Inferior parietal cortex (tissue), 1 donor: ENCODE results near the gene ORMDL3.

Experiments
- DNase-seq: peaks from one replicate; pipeline ENCODE4 v3.0.0-alpha.2; 2016; ENCODE audit errors: extremely low spot score

Gene ORMDL3, protein sequence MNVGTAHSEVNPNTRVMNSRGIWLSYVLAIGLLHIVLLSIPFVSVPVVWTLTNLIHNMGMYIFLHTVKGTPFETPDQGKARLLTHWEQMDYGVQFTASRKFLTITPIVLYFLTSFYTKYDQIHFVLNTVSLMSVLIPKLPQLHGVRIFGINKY

DNA sequence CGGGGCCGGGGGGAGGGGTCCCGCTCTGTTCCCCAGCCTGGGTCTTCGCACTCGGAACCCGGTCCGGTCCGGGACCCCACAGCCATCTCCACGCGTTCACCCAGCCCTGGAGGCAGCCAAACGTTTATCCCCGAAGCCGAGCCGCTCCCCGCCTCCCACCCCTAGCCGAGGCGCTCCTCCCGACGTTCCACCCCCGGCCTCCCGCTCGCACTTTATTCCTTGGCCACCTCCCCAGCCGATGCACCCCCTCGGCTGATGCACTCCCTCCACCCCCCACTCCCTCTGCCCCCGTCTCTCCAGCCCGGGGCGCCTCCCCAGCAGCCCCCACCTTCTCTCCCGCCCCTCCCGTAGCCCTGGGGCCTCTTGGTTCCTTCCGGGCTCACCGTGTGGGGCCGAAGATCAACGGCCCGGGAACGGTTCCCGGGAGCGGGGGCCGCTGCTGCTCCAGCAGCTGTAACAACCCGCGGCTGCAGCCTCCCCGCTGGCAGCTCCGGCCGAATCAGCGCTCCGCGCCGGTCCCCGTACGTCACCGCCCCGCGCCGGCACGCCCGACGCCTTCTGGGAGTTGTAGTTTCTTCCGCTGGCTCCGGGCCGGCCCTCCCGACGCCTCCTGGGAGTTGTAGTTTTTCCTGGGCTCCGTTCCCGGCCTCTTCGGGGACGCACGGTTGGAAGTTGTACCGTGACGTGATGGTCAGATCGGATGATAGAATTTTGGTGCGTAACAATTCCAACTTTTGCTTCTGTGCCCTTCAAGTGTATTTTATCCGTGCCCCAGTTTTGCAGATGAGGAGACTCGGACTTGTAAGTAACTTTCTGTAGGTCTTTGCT, at the start of gene ORMDL3, which contains the start of gene LRRC3C:
TSS of gene ORMDL3 (minus strand) at position 501 of the 828 bp plus-strand sequence. CDS start 3,398 bp downstream, outside the sequence.
TSS of gene LRRC3C (plus strand) at position 632 of the 828 bp plus-strand sequence. CDS start 13,792 bp downstream, outside the sequence.
- peak; percentile 94 for DNase-seq

DNA sequence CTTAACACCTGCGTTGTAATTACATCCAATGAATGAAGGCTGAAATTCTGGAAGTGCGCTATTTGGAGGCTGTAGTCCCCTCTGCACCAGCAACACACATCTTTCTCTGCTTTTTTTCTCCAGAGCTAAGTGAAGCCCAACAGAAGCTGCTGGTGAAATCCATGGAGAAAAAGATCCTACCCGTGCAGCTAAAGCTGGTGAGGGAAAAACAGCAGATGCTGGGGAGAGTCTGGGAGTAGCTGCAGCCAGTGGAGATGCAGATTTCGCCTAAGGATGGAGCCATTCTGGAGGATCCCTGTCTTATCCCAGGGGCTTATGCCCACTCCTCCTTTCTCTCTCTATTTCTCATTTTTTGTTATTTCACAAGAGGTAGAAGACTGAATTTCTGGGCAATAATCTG, 48.4 kb upstream of the ORMDL3 start:
- no peak for DNase-seq

DNA sequence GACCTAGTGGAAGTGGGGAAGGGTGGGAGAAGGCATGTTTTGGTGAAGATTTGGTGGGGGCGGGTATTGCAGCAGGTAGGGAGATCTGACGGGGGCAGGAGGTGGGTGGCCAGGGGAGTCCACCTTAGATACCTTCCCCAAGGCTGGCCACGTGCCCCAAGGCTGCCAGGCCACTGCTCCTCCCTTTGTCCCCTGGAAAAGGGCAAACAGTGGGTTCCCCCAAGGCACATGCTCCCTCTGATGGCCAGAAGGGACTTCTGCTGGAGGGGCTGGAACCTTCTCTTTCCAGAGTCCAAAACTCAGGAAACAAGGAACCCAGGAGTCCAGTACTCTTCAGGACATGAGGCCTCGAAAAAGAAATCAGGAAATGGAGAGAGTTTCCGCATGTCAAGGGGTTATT, 47.0 kb upstream of the ORMDL3 start:
- no peak for DNase-seq

DNA sequence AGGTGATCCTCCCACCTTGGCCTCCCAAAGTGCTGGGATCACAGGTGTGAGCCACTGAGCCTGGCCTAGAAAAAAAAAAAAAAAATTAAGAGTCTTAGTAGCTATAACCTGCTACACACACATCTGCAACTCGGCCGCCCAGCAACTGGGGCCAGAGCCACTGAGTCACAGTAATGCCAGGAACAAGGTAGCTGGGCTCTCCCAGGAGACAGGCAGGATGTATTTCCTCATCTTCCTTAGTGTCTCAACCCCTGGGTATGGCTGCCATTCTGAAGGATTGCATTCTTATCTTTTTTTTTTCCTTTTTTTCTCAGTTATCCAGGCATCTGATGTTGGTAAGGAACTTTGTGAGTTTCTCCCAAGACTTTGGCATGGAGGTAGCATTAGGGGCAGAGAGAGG, 46.1 kb upstream of the ORMDL3 start:
- no peak for DNase-seq

DNA sequence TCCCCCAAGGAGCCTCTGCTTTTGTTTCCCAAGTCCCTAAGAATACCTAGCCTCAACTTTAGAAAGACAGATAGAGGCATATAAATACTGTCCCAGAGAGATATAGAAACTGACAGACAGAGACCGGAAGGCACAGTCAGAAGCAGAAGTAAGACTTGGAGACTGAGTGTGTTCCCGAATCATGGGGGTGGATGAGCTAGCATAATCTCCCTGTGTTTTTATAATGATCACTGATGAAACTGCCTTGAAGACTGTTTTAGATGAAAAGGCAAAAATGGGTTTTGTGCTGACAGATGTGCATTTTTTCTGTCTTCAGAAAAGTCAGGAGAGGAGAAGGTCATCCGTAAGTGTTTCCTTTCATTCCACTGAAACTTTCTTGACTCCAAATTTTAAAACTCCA, 44.9 kb upstream of the ORMDL3 start:
- DNase-seq, result no peak

DNA sequence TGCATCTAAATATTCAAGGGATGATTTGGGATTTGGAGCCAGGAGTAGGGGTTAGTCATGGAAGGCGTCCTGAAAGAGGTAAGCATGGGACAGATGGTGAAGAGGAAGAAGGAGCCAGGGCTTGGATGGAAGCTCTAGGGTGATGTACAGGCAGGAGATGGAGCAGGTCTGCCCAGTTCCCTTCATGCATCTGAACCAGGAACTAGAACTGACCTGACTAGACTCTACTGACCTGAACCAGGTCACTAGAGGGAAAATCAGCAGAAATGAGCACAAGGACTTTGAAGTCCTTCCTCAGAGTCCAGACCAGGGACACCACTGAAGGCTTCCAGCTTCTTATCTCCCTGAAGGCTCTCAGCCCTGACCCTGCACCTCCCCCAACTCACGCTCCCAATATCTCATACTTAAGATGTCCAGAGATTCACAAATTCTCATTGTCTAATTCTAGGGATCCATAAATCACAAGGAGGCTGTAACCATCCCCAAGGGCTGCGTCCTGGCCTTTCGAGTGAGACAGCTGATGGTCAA, 43.7 kb upstream of the ORMDL3 start:
- no peak for DNase-seq

DNA sequence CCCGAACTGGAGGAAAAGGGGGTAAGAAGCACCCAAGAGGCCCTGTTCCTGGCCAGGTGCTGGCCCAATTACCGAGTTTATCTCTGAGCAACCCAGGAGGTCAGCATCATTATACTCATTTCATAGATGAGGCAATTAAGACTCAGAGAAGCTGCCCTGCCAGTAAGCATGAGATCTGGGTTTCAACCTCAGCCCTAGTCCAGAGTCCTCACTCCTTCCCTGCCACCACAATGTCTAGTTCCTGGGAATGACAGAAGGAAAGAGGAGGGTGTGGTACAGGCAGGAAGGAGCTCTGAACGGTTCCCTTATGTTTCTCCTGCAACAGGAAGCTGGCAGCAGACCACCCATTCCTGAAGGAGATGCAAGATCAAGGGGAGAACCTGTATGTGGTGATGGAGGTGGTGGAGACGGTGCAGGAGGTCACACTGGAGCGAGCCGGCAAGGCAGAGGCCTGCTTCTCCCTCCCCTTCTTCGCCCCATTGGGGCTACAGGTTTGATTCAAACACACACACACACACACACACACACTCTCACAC, 42.8 kb upstream of the ORMDL3 start:
- DNase-seq, result no peak

DNA sequence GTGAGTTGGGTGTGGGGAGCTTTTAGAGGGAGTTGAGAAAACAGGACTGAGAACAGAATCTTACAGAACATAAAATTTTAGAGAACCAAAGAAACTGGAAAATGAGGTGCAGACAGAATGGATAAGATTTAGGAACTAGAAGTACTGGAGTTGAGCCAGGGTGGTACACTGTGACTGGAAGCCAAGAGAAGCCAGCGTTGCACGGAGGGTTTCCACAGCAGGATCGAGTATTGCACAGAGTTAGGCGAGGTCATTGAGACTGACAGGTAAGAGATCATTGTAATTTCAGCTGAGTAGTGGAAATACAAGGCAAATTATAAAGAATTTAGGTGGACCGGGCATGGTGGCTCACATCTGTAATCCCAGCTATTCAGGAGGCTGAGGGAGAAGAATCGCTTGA, 42.0 kb upstream of the ORMDL3 start:
- DNase-seq, result no peak

DNA sequence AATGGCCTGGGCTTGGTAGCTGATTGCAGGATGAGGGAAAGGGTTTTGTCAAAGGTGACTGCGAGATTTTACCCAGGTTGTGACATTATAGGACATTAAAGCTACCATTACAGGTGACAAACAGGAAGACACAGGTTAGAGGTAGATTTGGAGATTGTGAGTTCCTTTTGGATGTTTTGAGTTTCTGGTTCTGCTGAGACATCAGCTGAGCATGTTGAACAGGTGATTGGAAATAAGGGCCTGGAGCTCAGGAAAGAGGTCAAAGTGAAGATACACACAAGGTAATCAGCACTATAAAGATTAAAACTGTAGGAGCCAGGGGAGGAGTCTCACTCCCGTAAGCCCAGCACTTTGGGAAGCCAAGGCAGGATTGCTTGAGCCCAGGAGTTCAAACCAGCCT, 41.4 kb upstream of the ORMDL3 start:
- no peak for DNase-seq

DNA sequence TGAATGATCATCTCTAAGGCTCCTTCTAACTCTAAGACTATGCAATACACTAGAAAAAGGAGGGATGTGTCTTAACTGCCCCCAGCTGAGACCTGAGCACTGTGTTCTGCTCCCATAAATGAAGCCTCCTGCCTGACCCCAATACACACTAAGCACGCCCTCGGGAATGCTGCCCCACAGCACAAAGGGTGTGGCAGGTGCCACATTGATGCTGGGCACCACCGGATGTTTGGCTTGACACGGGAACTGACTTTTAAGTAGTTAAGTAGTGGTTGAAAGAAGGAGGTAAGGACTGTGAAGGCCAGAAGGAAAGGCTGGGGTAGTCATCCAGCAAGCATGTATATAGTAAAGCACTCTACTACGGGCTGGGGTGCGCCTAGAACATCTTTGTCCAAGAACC, 39.4 kb upstream of the ORMDL3 start:
- no peak for DNase-seq

DNA sequence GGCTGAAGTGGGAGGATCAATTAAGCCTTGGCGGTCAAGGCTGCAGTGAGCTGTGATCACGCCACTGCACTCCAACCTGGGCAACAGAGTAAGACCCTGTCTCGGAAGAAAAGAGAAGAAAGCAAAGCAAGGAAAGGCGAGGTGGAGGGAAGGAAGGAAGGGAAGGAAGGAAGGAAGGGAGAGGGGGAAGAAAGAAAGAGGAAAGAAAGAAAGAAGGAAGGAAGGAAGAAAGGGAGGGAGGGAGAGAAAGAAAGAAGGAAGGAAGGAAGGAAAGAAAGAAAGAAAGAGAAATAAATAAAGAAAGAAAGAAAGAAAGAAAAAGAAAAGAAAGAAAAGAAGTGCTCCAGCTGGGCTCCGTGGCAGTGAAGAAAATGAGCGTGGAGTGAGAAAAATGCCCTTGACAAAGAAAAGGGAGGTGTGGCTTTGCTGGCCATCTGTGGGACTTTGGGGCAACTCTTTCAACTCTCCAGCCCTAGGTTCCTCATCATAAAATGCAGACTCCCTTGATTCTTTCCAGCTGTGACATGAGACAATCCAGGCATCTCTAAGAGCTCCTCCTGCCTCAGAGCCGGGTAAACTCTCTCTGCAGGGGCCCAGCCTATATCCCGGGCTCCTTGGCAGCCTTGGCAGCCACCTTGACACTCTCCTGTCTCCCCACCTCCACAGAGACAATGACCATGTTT, 37.8 kb upstream of the ORMDL3 start:
- DNase-seq, result no peak

DNA sequence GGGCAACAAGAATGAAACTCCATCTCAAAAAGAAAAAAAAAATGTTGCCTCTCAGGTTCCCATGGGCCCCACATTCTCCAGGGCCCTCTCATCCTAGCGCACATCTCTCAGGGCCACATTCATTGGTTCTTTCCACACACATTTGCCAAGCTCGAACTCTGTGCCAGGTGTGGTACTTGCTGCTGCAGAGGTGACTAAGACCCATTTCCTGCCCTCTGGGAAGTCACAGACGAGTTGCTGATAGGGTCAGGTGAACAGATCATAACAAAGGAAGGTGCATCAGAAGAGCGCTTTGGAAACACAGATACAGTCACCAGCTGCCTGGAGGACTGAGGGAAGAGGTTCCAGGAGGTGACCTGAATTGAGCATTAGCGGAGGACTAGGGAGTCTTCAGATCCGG, 36.4 kb upstream of the ORMDL3 start:
- DNase-seq, result no peak

DNA sequence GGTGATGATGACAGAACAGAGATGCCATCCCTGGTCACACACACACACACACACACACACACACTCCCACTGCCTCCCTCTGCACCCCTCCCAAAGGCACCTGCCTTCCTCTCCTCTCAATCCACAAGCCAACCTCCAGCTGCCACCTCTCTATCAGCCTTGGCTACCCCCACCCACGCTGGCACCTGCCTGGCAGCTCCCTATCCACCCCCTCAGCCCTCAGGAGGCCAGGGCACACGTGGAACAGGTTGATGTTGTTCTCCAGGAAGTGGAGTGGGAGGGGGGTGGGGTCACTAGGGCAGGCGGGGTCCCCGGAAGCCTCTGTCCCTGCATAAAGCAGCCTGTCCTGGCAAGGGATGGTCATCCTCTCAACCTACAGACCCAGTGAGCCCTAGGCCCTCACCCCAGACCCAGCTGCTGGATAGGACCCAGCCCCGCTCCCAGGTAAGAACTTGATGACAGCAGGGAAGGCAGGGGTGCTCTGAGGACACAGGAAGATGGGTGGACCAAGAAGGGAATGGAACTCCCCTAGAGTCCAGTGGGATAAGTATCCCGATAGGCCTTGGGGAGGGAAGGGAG, 35.3 kb upstream of the ORMDL3 start, which contains the start of gene GSDMA:
TSS of gene GSDMA (plus strand) at position 363 of the 579 bp plus-strand sequence. CDS start 2,684 bp downstream, outside the sequence.
- DNase-seq, result no peak

DNA sequence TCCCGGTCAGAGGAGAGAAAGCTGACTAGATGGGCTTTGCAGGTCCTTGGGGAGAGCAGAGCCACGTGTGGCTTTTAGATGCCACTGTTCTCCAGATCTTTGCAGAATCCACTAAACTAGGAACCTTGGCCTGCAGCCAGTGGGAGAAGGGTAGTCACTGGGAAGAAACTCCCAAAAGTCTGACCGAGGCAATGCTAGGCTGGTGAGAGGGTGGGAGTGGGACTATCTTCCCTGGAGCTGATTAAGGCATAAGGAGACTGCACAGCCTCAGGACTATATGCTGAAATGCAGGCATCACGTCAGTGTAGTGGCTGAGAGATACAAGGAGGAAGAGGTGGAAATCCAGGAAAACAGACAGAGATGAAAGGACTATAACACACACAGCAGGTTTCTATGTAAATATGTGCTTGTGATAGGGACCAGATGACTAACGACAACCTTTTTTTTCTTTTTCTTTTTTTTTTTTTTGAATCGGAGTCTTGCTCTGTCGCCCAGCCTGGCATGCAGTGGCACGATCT, 33.2 kb upstream of the ORMDL3 start:
- no peak for DNase-seq

DNA sequence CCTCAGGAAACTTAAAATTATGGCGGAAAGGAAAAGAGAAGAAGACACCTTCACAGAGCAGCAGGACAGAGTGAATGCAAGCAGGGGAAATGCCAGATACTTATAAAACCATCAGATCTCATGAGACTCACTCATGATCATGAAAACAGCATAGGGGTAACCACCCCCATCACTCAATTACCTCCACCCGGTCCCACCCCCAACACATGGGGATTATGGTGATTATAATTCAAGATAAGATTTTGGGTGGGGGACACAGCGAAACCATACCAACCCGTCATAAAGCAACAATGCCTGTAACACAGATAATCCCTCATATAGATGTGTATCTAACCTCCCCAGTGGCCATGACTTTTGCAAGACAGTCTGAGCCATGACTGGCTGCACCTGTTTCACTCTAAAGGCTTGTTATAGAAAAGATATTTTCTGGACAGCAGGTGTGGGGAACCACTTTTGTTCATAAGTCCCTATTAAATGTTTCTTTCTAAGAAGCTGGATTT, 28.4 kb upstream of the ORMDL3 start:
- DNase-seq, result no peak

DNA sequence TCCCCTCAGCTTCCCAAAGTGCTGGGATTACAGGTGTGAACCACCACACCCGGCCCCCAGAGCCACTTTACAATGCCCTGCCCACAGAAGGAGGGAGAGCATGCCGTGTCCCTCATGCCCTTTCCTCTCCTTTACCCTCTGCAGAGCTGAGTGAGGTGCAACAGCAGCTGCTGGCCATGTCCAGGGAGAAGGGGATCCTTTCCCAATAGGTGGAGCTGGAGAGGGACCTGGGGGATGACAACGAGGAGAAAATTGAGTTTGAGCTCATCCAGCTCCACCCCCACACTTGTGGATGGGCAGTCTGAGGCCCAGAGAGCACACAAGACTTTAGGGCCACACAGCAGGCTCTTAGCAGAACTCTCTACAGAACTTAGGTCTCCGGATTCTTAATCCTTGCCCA, 27.5 kb upstream of the ORMDL3 start:
- DNase-seq, result no peak

DNA sequence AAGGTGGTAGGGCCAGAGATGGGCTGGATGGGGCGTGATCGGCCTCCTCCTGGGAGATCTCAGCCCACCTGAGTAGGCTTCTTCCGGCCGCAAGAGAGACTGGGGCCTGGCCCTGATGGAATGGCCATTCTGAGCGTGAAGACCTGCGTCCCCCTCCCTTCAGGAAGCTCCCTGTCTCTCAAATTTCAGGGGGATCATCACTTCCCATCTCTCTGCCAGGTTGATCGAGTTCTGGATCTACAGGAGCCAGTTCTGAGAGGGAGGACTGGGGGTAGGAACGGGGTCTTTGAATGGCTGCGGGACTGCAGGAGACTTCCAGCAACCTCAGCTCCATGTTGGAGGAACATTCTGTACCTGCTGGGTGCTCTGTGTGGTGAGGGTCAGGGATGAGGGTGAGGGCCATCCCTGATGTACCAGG, 26.1 kb upstream of the ORMDL3 start:
- no peak for DNase-seq

DNA sequence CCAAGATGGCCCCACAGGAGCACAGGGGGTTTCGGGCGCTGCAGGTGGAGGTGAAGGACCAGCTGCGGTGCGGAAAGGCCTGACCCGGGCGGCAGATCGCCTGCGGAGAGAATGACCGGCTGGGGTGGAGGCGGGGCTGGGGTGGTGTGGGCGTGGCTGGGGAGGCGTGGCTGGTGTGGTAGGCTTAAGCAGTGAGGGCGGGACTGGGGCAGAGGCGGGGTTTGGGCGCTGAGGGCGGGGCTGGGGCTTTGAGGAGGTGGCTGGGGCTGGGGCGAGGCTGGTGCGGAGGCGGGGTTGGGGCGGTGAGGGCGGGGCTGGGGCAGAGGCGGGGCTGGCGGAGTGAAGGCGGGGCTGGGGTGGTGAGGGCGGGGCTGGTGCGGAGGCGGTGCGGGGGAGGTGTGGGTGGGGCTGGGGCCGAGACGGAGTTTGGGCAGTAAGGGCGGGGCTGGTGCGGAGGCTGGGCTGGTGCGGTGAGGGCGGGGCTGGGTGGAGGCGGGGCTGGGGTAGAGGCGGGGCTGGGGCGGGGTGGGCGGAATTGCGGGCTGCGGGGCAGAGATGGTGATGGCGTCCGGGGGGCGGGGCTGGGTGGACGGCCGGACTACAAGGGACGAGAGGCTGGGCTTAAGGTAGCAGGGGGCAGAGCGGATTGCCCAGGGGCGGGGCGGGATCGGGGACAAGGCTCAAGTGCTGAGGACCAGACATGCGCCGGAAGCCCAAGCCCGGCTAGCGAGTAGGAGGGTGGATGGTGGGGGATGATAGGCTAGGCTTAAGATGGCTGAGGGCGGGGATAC, 25.5 kb upstream of the ORMDL3 start:
- DNase-seq, result peak; percentile 53

DNA sequence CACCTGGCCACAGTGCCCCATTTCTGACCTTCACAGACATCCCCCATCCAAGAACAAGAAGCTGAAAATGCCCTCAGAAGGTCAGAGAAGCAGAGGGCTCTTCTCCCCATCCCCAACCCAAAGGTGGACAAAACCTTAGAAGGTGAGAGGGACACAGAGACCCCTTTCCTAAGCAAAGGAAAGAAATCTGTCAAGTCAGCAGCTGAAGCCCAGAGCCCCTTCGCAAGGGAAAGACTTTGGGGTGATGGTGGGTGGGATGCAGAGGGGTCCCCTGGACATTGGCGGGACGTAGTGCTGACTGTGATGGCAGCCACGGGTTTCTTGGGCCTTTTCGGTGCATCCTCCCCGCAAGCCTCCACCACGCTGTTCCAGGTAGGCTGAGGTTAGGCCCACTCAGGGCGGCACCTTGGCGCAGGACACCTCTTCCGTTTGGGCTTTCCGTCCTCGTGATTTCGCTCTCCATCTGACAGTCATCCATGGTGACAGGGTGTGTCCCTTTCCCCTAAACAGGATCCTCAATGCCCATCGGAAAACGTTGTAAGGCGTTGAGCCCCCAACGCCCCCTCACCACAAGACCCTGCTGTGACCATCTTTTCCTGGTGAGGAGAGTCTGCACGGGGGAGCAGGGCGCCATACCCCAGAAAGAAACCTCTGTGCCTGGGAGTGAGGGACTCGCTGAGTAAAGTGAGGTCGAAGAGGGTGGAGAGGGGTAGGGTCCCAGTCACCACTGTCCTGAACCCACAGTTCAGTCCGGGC, 24.7 kb upstream of the ORMDL3 start:
- no peak for DNase-seq

DNA sequence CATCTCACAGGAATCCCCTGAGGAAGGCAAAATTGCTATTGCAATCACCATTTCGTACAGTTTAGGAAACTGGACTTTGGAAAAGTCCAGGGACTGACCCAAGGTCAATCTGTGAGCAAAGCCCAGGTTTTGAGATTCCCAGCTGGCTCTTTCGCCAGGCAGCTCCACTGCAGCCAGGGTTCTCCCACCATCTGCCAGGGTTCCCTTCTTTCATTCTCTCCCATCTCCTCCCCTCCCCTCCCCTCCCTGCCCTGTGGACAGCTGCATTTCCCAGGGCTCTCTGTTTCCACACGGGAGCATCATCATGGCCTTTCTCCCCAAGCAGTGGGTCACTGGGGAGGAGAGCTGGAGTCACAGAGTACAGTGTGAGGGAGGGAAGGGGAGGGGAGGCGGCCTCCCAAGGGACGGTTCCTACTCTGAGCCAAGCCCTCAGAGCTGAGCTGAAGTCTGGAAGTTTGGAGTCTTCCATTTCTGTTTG, 23.5 kb upstream of the ORMDL3 start:
- DNase-seq, result no peak
